Measurements from ENCODE around the gene GUCY1A2.

DNA sequence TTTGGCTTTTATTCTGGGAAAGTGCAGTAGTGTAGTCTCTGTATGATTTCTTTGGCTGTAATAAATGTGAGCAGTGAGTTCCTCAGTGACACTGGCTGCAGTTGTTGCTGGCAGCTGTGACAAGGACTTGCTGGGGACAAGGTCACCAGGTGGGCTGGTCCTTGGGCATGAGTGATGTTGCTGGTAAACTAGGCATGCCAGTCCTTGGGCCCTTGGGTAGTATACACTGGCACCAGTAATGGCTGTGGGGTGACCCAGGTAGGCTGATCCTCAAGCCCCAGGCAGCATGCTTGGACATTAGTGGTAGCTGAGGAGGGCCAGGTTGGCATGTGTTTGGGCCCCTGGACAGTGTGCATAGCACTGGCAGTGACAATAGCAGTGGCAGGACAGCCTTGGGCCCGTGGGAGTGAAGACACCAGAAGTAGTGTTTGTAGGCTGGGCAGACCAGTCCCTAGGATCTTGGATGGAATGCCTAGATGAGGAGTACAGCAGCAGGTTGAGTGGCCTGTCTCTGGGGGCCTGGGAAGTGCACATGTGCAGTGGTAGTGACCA, 164.3 kb downstream of the GUCY1A2 start:
- TF ChIP-seq, protein P1, sequence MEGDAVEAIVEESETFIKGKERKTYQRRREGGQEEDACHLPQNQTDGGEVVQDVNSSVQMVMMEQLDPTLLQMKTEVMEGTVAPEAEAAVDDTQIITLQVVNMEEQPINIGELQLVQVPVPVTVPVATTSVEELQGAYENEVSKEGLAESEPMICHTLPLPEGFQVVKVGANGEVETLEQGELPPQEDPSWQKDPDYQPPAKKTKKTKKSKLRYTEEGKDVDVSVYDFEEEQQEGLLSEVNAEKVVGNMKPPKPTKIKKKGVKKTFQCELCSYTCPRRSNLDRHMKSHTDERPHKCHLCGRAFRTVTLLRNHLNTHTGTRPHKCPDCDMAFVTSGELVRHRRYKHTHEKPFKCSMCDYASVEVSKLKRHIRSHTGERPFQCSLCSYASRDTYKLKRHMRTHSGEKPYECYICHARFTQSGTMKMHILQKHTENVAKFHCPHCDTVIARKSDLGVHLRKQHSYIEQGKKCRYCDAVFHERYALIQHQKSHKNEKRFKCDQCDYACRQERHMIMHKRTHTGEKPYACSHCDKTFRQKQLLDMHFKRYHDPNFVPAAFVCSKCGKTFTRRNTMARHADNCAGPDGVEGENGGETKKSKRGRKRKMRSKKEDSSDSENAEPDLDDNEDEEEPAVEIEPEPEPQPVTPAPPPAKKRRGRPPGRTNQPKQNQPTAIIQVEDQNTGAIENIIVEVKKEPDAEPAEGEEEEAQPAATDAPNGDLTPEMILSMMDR (conservative IDR thresholded peaks at IDR 0.05; ENCODE audit: low read depth, low read length) = no peak
- TF ChIP-seq EZH2 (IDR thresholded peaks at IDR 0.05; ENCODE audit: borderline replicate concordance, low read depth, low read length, poor library complexity, severe bottlenecking) = no peak
